Stimulated activated CD4-positive, alpha-beta T cell treated with anti-CD3 and anti-CD28 coated beads, Interleukin-2, amount 100 ng/mL, for 48 hours (primary cell): ENCODE measurements around the gene ELK1.
"Not testable (repeated sequence)": the region's sequence is repeated elsewhere in the genome, so short reads cannot be mapped to it uniquely, and the experiment has no call there.

Experiments used
- DNase-seq, 2 donors: peaks; one replicate each; pipeline ENCODE4 v3.0.0-alpha.2; 2020

The ELK1 gene

GRCh38 chrX:47610511-47610910 is 39.9 kb downstream of the ELK1 start:
- DNase-seq: no peak

- no peak for DNase-seq
Observed at GRCh38 chrX:47608130-47608810, 42.1 kb downstream of the ELK1 start.

- DNase-seq: no peak
Observed at GRCh38 chrX:47607091-47607490, 43.3 kb downstream of the ELK1 start.

GRCh38 chrX:47605024-47605423 is 45.3 kb downstream of the ELK1 start:
- DNase-seq: no peak

- not testable (repeated sequence) for DNase-seq
Observed at GRCh38 chrX:47603125-47603524, 47.2 kb downstream of the ELK1 start.

GRCh38 chrX:47597222-47597621 is 53.1 kb downstream of the ELK1 start:
- DNase-seq: no peak

GRCh38 chrX:47596256-47596655 is 54.1 kb downstream of the ELK1 start:
- DNase-seq: no peak

GRCh38 chrX:47595716-47596251 is 54.6 kb downstream of the ELK1 start:
- DNase-seq: no peak

DNA sequence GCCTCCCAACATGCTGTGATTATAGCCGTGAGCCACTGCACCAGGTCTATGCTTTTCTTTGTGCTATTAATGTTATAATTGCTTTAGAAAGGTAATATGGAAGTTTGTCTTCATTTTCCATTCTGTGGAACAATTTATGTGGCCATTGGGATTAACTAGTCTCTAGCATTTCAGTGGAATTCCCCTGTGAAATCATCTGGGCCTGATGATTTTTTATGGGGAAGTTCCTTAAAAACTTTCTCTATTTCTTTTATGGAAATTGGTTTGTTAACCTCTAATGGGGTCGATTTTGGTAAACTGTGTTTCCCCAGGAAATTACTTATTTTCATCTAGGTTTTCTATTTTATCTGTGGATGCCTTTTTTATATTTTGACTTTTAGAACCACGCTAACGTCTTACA is 56.8 kb downstream of the ELK1 start:
- no peak for DNase-seq

DNA sequence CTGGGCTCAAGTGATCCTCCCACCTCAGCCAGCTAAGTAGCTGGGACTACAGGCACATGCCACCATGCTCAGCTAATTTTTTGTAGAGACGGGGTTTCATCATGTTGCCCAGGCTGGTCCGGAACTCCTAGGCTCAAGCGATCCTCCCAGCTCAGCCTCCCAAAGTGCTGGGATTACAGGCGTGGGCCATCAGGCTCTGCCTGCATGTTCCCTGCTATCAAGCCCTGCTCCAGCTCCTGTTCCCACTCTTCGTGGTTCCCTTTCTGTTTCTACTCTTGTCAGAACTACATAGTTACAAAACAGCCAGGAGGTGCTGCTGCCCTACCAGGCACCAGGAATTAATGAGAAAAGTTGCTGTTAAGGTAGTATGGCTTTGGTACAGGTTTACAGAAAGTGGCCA is 59.4 kb downstream of the ELK1 start:
- DNase-seq: no peak

- no peak for DNase-seq
Observed at GRCh38 chrX:47587906-47588735, 62.2 kb downstream of the ELK1 start.

- DNase-seq: no peak
Observed at GRCh38 chrX:47587091-47587891, 63.1 kb downstream of the ELK1 start.

DNA sequence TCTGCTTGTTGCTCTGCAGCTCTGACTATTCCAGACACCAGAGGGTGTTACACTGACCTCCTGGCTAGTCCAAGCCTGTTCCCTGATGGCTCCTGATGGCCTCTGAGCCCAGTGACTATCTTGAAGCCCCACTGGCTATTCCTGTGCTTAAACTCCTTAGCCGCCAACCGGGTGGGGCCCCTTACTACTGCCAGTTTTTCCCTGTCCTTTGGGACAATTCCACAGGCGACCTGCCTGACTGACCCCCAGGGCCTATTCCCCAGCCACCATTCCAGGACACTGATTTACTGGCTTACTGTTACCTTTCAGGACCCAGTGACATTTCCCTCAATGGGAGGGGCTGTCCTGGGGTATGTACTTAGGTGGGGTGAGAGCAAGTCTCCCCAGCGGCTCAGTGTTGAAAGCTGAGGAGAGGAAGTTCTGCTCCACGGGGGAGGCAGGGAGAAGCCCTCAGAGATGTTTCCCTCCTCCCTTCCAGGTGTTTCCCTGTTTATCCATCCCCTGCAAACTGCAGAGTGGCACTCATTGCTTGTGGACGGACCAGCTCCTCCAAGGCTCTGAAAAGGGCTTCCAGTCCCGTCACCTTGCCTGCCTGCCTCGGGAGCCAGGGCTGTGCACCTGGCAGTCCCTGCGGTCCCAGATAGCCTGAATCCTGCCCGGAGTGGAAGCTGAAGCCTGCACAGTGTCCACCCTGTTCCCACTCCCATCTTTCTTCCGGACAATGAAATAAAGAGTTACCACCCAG is 64.1 kb downstream of the ELK1 start:
- no peak for DNase-seq
